HepG2 (cell line): Measurements from ENCODE around the gene PCGF2. TPM values are rescaled to one million over a fixed set of nuclear protein-coding genes. Genes with fewer than 3 reads are reported as not detected.

Source experiments
- AKAP8 ChIP-seq: sonication (generic); formaldehyde crosslinking; IDR thresholded peaks from 2 replicates; pipeline ENCODE4 v1.5.1; 2020; ENCODE audit warnings: mild to moderate bottlenecking, missing genetic modification reagents
- ARNTL ChIP-seq: sonication (generic); formaldehyde crosslinking; IDR thresholded peaks from 2 replicates; pipeline ENCODE4 v1.4.0; 2020; ENCODE audit warnings: mild to moderate bottlenecking, missing genetic modification reagents
- ATF1 ChIP-seq: IDR thresholded peaks from 2 replicates; pipeline ENCODE4 v1.6.1; 2016; ENCODE audit warnings: mild to moderate bottlenecking, control low read depth
- ATF2 ChIP-seq: sonication (generic); formaldehyde crosslinking; IDR thresholded peaks from 2 replicates; pipeline ENCODE4 v1.4.0; 2020; ENCODE audit warnings: missing genetic modification reagents
- BCL6 ChIP-seq: IDR thresholded peaks from 2 replicates; pipeline ENCODE4 v1.6.1; 2016; ENCODE audit warnings: missing genetic modification reagents, missing compliant biosample characterization
- FOXM1 ChIP-seq: sonication (generic); formaldehyde crosslinking; IDR thresholded peaks from 2 replicates; pipeline ENCODE4 v1.5.0; 2020; ENCODE audit warnings: missing genetic modification reagents
- FOXO1 ChIP-seq: sonication (generic); formaldehyde crosslinking; IDR thresholded peaks from 2 replicates; pipeline ENCODE4 v1.4.0; 2020; ENCODE audit warnings: missing genetic modification reagents
- HINFP ChIP-seq: sonication (generic); formaldehyde crosslinking; IDR thresholded peaks from 2 replicates; pipeline ENCODE4 v1.4.0; 2020; ENCODE audit warnings: low read depth, mild to moderate bottlenecking, missing genetic modification reagents
- KAT8 ChIP-seq: IDR thresholded peaks from 2 replicates; pipeline ENCODE4 v1.6.1; 2016; ENCODE audit warnings: missing genetic modification reagents, missing compliant biosample characterization
- MEIS1 ChIP-seq: sonication (generic); formaldehyde crosslinking; IDR thresholded peaks from 2 replicates; pipeline ENCODE4 v1.9.0; 2021; ENCODE audit warnings: mild to moderate bottlenecking, missing genetic modification reagents, moderate library complexity, borderline replicate concordance
- NR3C1 ChIP-seq: sonication (generic); formaldehyde crosslinking; IDR thresholded peaks from 2 replicates; pipeline ENCODE4 v1.4.0; 2020; ENCODE audit warnings: missing genetic modification reagents
- RBFOX2 ChIP-seq: fragments of 200-400 bp; formaldehyde crosslinking; IDR thresholded peaks from 2 replicates; pipeline ENCODE4 v1.6.1; 2017; ENCODE audit warnings: low read depth, mild to moderate bottlenecking, low read length
- TBP ChIP-seq: sonication (generic); formaldehyde crosslinking; IDR thresholded peaks from 2 replicates; pipeline ENCODE4 v1.5.0; 2020; ENCODE audit warnings: missing genetic modification reagents
- ZGPAT ChIP-seq: IDR thresholded peaks from 2 replicates; pipeline ENCODE4 v1.6.1; 2016; ENCODE audit warnings: mild to moderate bottlenecking
- ZNF383 ChIP-seq: sonication (generic); formaldehyde crosslinking; IDR thresholded peaks from 2 replicates; pipeline ENCODE4 v1.4.0; 2020; ENCODE audit warnings: missing genetic modification reagents, mild to moderate bottlenecking, borderline replicate concordance
- ZNF550 ChIP-seq: sonication (generic); formaldehyde crosslinking; IDR thresholded peaks from 2 replicates; pipeline ENCODE4 v1.4.0; 2020; ENCODE audit warnings: mild to moderate bottlenecking, missing genetic modification reagents, borderline replicate concordance
- ZNF574 ChIP-seq: sonication (generic); formaldehyde crosslinking; IDR thresholded peaks from 2 replicates; pipeline ENCODE4 v1.4.0; 2020; ENCODE audit warnings: missing genetic modification reagents
- ZNF737 ChIP-seq: sonication (generic); formaldehyde crosslinking; IDR thresholded peaks from 2 replicates; pipeline ENCODE4 v1.5.0; 2020; ENCODE audit warnings: missing genetic modification reagents, mild to moderate bottlenecking, borderline replicate concordance
- ZNF747 ChIP-seq: sonication (generic); formaldehyde crosslinking; IDR thresholded peaks from 2 replicates; pipeline ENCODE4 v1.8.1; 2023; ENCODE audit warnings: missing genetic modification reagents, mild to moderate bottlenecking, borderline replicate concordance
- ZNF75D ChIP-seq: sonication (generic); formaldehyde crosslinking; IDR thresholded peaks from 2 replicates; pipeline ENCODE4 v1.8.1; 2023; ENCODE audit warnings: missing genetic modification reagents, mild to moderate bottlenecking, borderline replicate concordance
- ZNF816 ChIP-seq: sonication (generic); formaldehyde crosslinking; IDR thresholded peaks from 2 replicates; pipeline ENCODE4 v1.8.0; 2022; ENCODE audit warnings: missing genetic modification reagents, mild to moderate bottlenecking, borderline replicate concordance
- ZSCAN29 ChIP-seq: sonication (generic); formaldehyde crosslinking; conservative IDR thresholded peaks from 2 replicates; pipeline ENCODE4 v1.4.0; 2020; ENCODE audit warnings: mild to moderate bottlenecking, missing genetic modification reagents
- polyA plus RNA-seq, 8 experiments: library from polyadenylated mRNA; depleted of rRNA in 3 of 8; stranded (reverse) in 7 of 8; unstranded in 1 of 8; fragments of >200 nt; fragmentation: Illumina TruSeq in 4 of 8; extraction: Trizol in 4 of 8; gene quantifications; 2 replicates each; pipeline versions ENCODE4 v1.2.1 to v1.2.3, GENCODE V29; 2011 to 2016; ENCODE audit warnings: low read depth in 4 of 8, missing spikeins in 1 of 8, mixed read lengths in 1 of 8; ENCODE audit not compliant: insufficient read depth in 1 of 8
- total RNA-seq, 5 experiments: library from RNA; depleted of rRNA; stranded (reverse); fragments of >200 nt; fragmentation: Illumina TruSeq; extraction: Trizol; gene quantifications; 2 replicates each; pipeline ENCODE4 v1.2.3, GENCODE V29; 2016; ENCODE audit warnings: low read depth in 1 of 5

Gene PCGF2
- total and polyA plus RNA-seq, 2 of the 13 experiments (the other 11 are each of a cell fraction or from before 2014, with no cell fraction given) = 11.6 to 29.4 TPM

GRCh38 chr17:38693700-38694329, 54.3 kb downstream of the PCGF2 start (continued):
- TF ChIP-seq ZNF574 (peak; percentile 44), RBFOX2 (no peak), ZGPAT (peak; percentile 19; the same call in 1 of the 2 replicates), KAT8 (CRISPR knock-in tag) (peak; percentile 31; the same call in 1 of the 2 replicates), BCL6 (CRISPR knock-in tag) (no peak), ZNF816 (CRISPR knock-in tag) (no peak), FOXM1 (CRISPR knock-in tag) (no peak), TBP (CRISPR knock-in tag) (no peak), ZNF747 (CRISPR knock-in tag) (0 out of 2 replicates have a peak, but pooled peaks have one; percentile 36), ZNF550 (no peak), MEIS1 (CRISPR knock-in tag) (no peak), ATF1 (CRISPR knock-in tag) (no peak), ZNF383 (CRISPR knock-in tag) (0 out of 2 replicates have a peak, but pooled peaks have one; percentile 23), NR3C1 (CRISPR knock-in tag) (no peak), AKAP8 (CRISPR knock-in tag) (no peak), ZNF737 (CRISPR knock-in tag) (no peak), ZSCAN29 (CRISPR knock-in tag) (0 out of 2 replicates have a peak, but pooled peaks have one; percentile 14), HINFP (0 out of 2 replicates have a peak, but pooled peaks have one; percentile 47), ZNF75D (no peak), ATF2 (CRISPR knock-in tag) (peak; percentile 31; the same call in 1 of the 2 replicates), ARNTL (CRISPR knock-in tag) (no peak), FOXO1 (CRISPR knock-in tag) (0 out of 2 replicates have a peak, but pooled peaks have one; percentile 12)
